ENCODE results near the gene DENND2A. TPM values are rescaled to one million over a fixed set of nuclear protein-coding genes. Genes with fewer than 3 reads are reported as not detected.

The DENND2A gene
- total and polyA plus RNA-seq, 10 of the 15 experiments (the other 5 are each of a cell fraction or from before 2014, with no cell fraction given), result 0.01 TPM; not detected in 9

GRCh38 chr7:140631021-140631420 is 9.6 kb downstream of the DENND2A start:
- Histone ChIP-seq H3K4me1 (ENCODE audit: control insufficient read depth, insufficient read depth, low read length) (no peaks in the 10 kb centered on the region), H2AFZ (ENCODE audit: control insufficient read depth, low read depth, low read length) (no peak overlapping the region), H3K4me2 (ENCODE audit: control insufficient read depth, insufficient read depth) (no peak overlapping the region), H3K27ac (ENCODE audit: control insufficient read depth, insufficient read depth) (no peak overlapping the region), H3K36me3 (ENCODE audit: control insufficient read depth in 2 of 2, insufficient read depth in 2 of 2, low read length in 1 of 2) (no peaks in the 10 kb centered on the region), H3K9ac (ENCODE audit: control insufficient read depth, insufficient read depth, low read length) (no peak overlapping the region), H3K4me3 (no peak overlapping the region), H3K79me2 (ENCODE audit: control insufficient read depth, insufficient read depth, low read length) (no peaks in the 10 kb centered on the region), H3K9me3 (replicated peaks; ENCODE audit: control insufficient read depth, insufficient read depth, low read length) (no peaks in the 10 kb centered on the region), H4K20me1 (ENCODE audit: control insufficient read depth, insufficient read depth) (no peaks in the 10 kb centered on the region), H3K27me3 (replicated peaks in 1 of 2; ENCODE audit: control insufficient read depth in 2 of 2, insufficient read depth in 2 of 2, low read length in 1 of 2) (peaks cover 1 to 3% of the 10 kb centered on the region in 2 experiments; a peak in 2 of 4 replicates)
- in situ Hi-C loops (cut with MboI), result no loop called here
- SMC1A ChIA-PET (ENCODE audit: uncharacterized antibody, unreplicated experiment), result no interaction called here
- no TSS peak for BruUV-seq (replicated peaks)
- intact Hi-C loops (cut with micrococcal nuclease; ENCODE audit: unreplicated experiment), result no loop called here
- POLR2A ChIA-PET, result no interaction called here
- CTCF ChIA-PET, result no interaction called here
- RAD21 ChIA-PET (ENCODE audit: unreplicated experiment), result no interaction called here
- no peak for ATAC-seq
- TF ChIP-seq MTA2 (IDR thresholded peaks at IDR 0.05; ENCODE audit: low read depth) (no peak), GABPA (IDR thresholded peaks at IDR 0.05; ENCODE audit: low read depth) (no peak), ZNF384 (IDR thresholded peaks at IDR 0.05; ENCODE audit: borderline replicate concordance, low read depth, low read length) (no peak), RFX5 (IDR thresholded peaks at IDR 0.05; ENCODE audit: low read depth, low read length) (no peak)
- no peak for FAIRE-seq
- 18% methylated on average over 6 of the region's 6 CpGs for WGBS (ENCODE audit: insufficient coverage, insufficient replicate concordance, low lambda C conversion rate, missing lambda C conversion rate)
- DNase-seq (ENCODE audit: low read depth, low spot score), result no peak

GRCh38 chr7:140625908-140626868 is 14.4 kb downstream of the DENND2A start:
- no peaks in the 10 kb centered on the region for H3K4me1 ChIP-seq (ENCODE audit: control insufficient read depth, insufficient read depth, low read length)
- H3K27ac ChIP-seq (ENCODE audit: control insufficient read depth, insufficient read depth), result no peak overlapping the region
- no peaks in the 10 kb centered on the region for H3K9me3 ChIP-seq (replicated peaks; ENCODE audit: control insufficient read depth, insufficient read depth, low read length)
- peaks cover 1 to 3% of the 10 kb centered on the region in 2 experiments; a peak in 2 of 4 replicates for H3K27me3 ChIP-seq (replicated peaks in 1 of 2; ENCODE audit: control insufficient read depth in 2 of 2, insufficient read depth in 2 of 2, low read length in 1 of 2)
- 29% methylated on average over 17 of the region's 17 CpGs for WGBS (ENCODE audit: insufficient coverage, insufficient replicate concordance, low lambda C conversion rate, missing lambda C conversion rate)
- H3K9ac ChIP-seq (ENCODE audit: control insufficient read depth, insufficient read depth, low read length), result no peak overlapping the region
- no peak overlapping the region for H3K4me3 ChIP-seq
- intact Hi-C loops (cut with micrococcal nuclease; ENCODE audit: unreplicated experiment), result no loop called here
- ChIA-PET RAD21 (ENCODE audit: unreplicated experiment) (interaction anchor here (0.5 kb wide), 1 partner anchor 111 kb away, joined by 4 read pairs; no protein-coding TSS in a partner anchor), SMC1A (ENCODE audit: uncharacterized antibody, unreplicated experiment) (no interaction called here), CTCF (no interaction called here), POLR2A (no interaction called here)
- no peak overlapping the region for H3K4me2 ChIP-seq (ENCODE audit: control insufficient read depth, insufficient read depth)
- H3K36me3 ChIP-seq (ENCODE audit: control insufficient read depth in 2 of 2, insufficient read depth in 2 of 2, low read length in 1 of 2), result no peaks in the 10 kb centered on the region
- no peaks in the 10 kb centered on the region for H4K20me1 ChIP-seq (ENCODE audit: control insufficient read depth, insufficient read depth)
- in situ Hi-C loops (cut with MboI), result no loop called here
- no peak for ATAC-seq
- BruUV-seq (replicated peaks), result no TSS peak
- no peak overlapping the region for H2AFZ ChIP-seq (ENCODE audit: control insufficient read depth, low read depth, low read length)
- H3K79me2 ChIP-seq (ENCODE audit: control insufficient read depth, insufficient read depth, low read length), result no peaks in the 10 kb centered on the region
- DNase-seq (ENCODE audit: low read depth, low spot score), result no peak
- FAIRE-seq, result no peak
- no peak for TF ChIP-seq SREBF2 (IDR thresholded peaks at IDR 0.05; ENCODE audit: low read length)
- TF ChIP-seq BCLAF1 (IDR thresholded peaks at IDR 0.05), result no peak
- TF ChIP-seq, protein P1, sequence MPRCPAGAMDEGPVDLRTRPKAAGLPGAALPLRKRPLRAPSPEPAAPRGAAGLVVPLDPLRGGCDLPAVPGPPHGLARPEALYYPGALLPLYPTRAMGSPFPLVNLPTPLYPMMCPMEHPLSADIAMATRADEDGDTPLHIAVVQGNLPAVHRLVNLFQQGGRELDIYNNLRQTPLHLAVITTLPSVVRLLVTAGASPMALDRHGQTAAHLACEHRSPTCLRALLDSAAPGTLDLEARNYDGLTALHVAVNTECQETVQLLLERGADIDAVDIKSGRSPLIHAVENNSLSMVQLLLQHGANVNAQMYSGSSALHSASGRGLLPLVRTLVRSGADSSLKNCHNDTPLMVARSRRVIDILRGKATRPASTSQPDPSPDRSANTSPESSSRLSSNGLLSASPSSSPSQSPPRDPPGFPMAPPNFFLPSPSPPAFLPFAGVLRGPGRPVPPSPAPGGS (IDR thresholded peaks at IDR 0.05; ENCODE audit: borderline replicate concordance, insufficient read depth, low read depth, low read length, poor library complexity, severe bottlenecking), result no peak
- no peak for TF ChIP-seq POLR2AphosphoS5 (IDR thresholded peaks at IDR 0.05; ENCODE audit: low read length)
- no peak for TF ChIP-seq CREM (IDR thresholded peaks at IDR 0.05; ENCODE audit: low read depth)
- no peak for TF ChIP-seq KDM1A (IDR thresholded peaks at IDR 0.05; ENCODE audit: borderline replicate concordance)

All from GM12878 (cell line).